Activated B cell treated with CpG ODN at 0.5 μM for 24 hours (primary cell): ENCODE results near the gene GIPC3. TPM values are rescaled to one million over a fixed set of nuclear protein-coding genes. Genes with fewer than 3 reads are reported as not detected.

Experiments used
- ATAC-seq: fragments of 200-7000 bp; cut with Tn5 transposase; one replicate; pipeline ENCODE4 v1.10.0; 2021; ENCODE audit warnings: low read depth, mild to moderate bottlenecking, moderate library complexity
- CTCF ChIA-PET: fragments of 350-600 bp; sonication (Branson Sonifier 250); formaldehyde crosslinking; loops from one replicate; lab custom pipeline; 2021; ENCODE audit warnings: antibody characterized with exemption; lab: Charles Lee
- POLR2A ChIA-PET: fragments of 350-600 bp; sonication (Branson Sonifier 250); formaldehyde crosslinking; loops from one replicate; lab custom pipeline; 2021; ENCODE audit warnings: antibody characterized with exemption; lab: Charles Lee
- DNase-seq: peaks from one replicate; pipeline ENCODE4 v3.0.0; 2022
- H3K27ac Mint-ChIP-seq: one replicate; pipeline ENCODE4 v1.8.0; 2020; ENCODE audit warnings: mixed read lengths
- H3K27me3 Mint-ChIP-seq: one replicate; pipeline ENCODE4 v1.8.0; 2021; ENCODE audit warnings: mixed read lengths
- H3K36me3 Mint-ChIP-seq: one replicate; pipeline ENCODE4 v1.8.0; 2021; ENCODE audit warnings: low read depth, mixed read lengths
- H3K4me1 Mint-ChIP-seq: one replicate; pipeline ENCODE4 v1.8.0; 2021; ENCODE audit warnings: mixed read lengths
- H3K4me3 Mint-ChIP-seq: one replicate; pipeline ENCODE4 v1.8.0; 2020; ENCODE audit warnings: mild to moderate bottlenecking, mixed read lengths
- H3K9me3 Mint-ChIP-seq: one replicate; pipeline ENCODE4 v1.8.0; 2020; ENCODE audit warnings: mixed read lengths
- CTCF ChIP-seq: fragments of 200-600 bp; IDR thresholded peaks from one replicate; pipeline ENCODE4 v1.8.0; 2022; ENCODE audit warnings: antibody characterized with exemption, mild to moderate bottlenecking
- intact Hi-C: fragments of 100-400 bp; cut with micrococcal nuclease; formaldehyde crosslinking; loops from one replicate; pipeline ENCODE4 v1.15.1; 2024
- total RNA-seq: library from RNA; stranded (reverse); gene quantifications from 2 replicates; pipeline ENCODE4 v1.2.3, GENCODE V29; 2022

GIPC3 gene
- total RNA-seq, 1 donor from 2014 or later, result 0.29 TPM

- no peaks in the 10 kb centered on the region for H3K4me1 Mint-ChIP-seq
- peaks cover 48% of the 10 kb centered on the region for H3K36me3 Mint-ChIP-seq
- H3K27ac Mint-ChIP-seq, result no peak overlapping the region
- no peak for DNase-seq
- intact Hi-C loops, result no loop called here
- no peak for TF ChIP-seq CTCF
- no peak for ATAC-seq
- H3K27me3 Mint-ChIP-seq, result no peaks in the 10 kb centered on the region
- H3K9me3 Mint-ChIP-seq, result no peaks in the 10 kb centered on the region
- ChIA-PET POLR2A (interaction anchor here (0.9 kb wide), 1 partner anchor 21 kb away, joined by 6 read pairs; no protein-coding TSS in a partner anchor), CTCF (no interaction called here)
- no peak overlapping the region for H3K4me3 Mint-ChIP-seq
These were observed 47.6 kb upstream of the GIPC3 start for GRCh38 chr19:3537438-3538240.

- intact Hi-C loops, result no loop called here
- ChIA-PET POLR2A (no interaction called here), CTCF (no interaction called here)
- DNase-seq, result no peak
- no peaks in the 10 kb centered on the region for H3K27me3 Mint-ChIP-seq
- H3K27ac Mint-ChIP-seq, result no peak overlapping the region
- H3K4me1 Mint-ChIP-seq, result no peaks in the 10 kb centered on the region
- no peak for TF ChIP-seq CTCF
- no peak overlapping the region for H3K4me3 Mint-ChIP-seq
- H3K9me3 Mint-ChIP-seq, result no peaks in the 10 kb centered on the region
- H3K36me3 Mint-ChIP-seq, result peaks cover 44% of the 10 kb centered on the region
- no peak for ATAC-seq
These were observed 46.9 kb upstream of the GIPC3 start for GRCh38 chr19:3538258-3538929.

GRCh38 chr19:3538965-3539755 is 46.1 kb upstream of the GIPC3 start, which contains the start of gene TEKTIP1:
Gene TEKTIP1 (plus strand): TSS chr19:3539174. CDS start chr19:3539178, 4 bp downstream.
- DNase-seq, result no peak
- CTCF ChIA-PET, result no interaction called here
- H3K9me3 Mint-ChIP-seq, result no peaks in the 10 kb centered on the region
- H3K4me1 Mint-ChIP-seq, result no peaks in the 10 kb centered on the region
- H3K36me3 Mint-ChIP-seq, result peaks cover 37% of the 10 kb centered on the region
- no peaks in the 10 kb centered on the region for H3K27me3 Mint-ChIP-seq
- POLR2A ChIA-PET, result interaction anchor here (0.6 kb wide), 1 partner anchor 68 kb away, joined by 3 read pairs; no protein-coding TSS in a partner anchor
- no peak within 1 kb of the TSS for H3K27ac Mint-ChIP-seq
- intact Hi-C loops, result no loop called here
- TF ChIP-seq CTCF, result no peak
- no peak within 1 kb of the TSS for H3K4me3 Mint-ChIP-seq
- no peak for ATAC-seq

- TF ChIP-seq CTCF, result no peak
- no peak for ATAC-seq
- H3K4me3 Mint-ChIP-seq, result no peak overlapping the region
- no peak for DNase-seq
- ChIA-PET CTCF (no interaction called here), POLR2A (interaction anchor here (0.6 kb wide), 2 partner anchors 68 to 589 kb away, joined by 3 read pairs; no protein-coding TSS in a partner anchor)
- H3K4me1 Mint-ChIP-seq, result no peaks in the 10 kb centered on the region
- intact Hi-C loops, result no loop called here
- H3K36me3 Mint-ChIP-seq, result peaks cover 32% of the 10 kb centered on the region
- no peak overlapping the region for H3K27ac Mint-ChIP-seq
- H3K9me3 Mint-ChIP-seq, result no peaks in the 10 kb centered on the region
- no peaks in the 10 kb centered on the region for H3K27me3 Mint-ChIP-seq
These were observed 45.5 kb upstream of the GIPC3 start for GRCh38 chr19:3539756-3540118.
